PC-9 (cell line): ENCODE results near the gene CFAP97D2. TPM values are rescaled to one million over a fixed set of nuclear protein-coding genes. Genes with fewer than 3 reads are reported as not detected.
"Not testable (repeated sequence)": the region's sequence is repeated elsewhere in the genome, so short reads cannot be mapped to it uniquely, and the experiment has no call there.

Experiments
- BruUV-seq: library from RNA; stranded (reverse); fragments of 400-500 nt; replicated peaks from 2 replicates; lab custom pipeline; 2021; lab: Mats Ljungman, UMichigan
- CTCF ChIA-PET: fragments of 300-600 bp; sonication (Branson Sonifier 250); formaldehyde crosslinking; loops from one replicate; lab custom pipeline; 2022; ENCODE audit warnings: antibody characterized with exemption; lab: Charles Lee
- POLR2A ChIA-PET: fragments of 300-600 bp; sonication (Branson Sonifier 250); formaldehyde crosslinking; loops from one replicate; lab custom pipeline; 2022; ENCODE audit warnings: antibody characterized with exemption; ENCODE audit not compliant: unreplicated experiment; lab: Charles Lee
- DNase-seq, 2 experiments: peaks; one replicate each; pipeline versions ENCODE4 v3.0.0 to v3.0.0-alpha.2; 2015 to 2022; ENCODE audit warnings: mixed read lengths in 1 of 2
- H2AFZ ChIP-seq: fragments of 200-600 bp; sonication (generic); 2 replicates; pipeline ENCODE4 v1.8.1; 2017; ENCODE audit warnings: antibody characterized with exemption
- H3F3A ChIP-seq: fragments of 200-600 bp; sonication (generic); 2 replicates; pipeline ENCODE4 v1.8.1; 2017; ENCODE audit warnings: antibody characterized with exemption, mild to moderate bottlenecking, low read depth; ENCODE audit not compliant: insufficient read depth
- H3K27ac ChIP-seq: fragments of 200-600 bp; sonication (generic); 2 replicates; pipeline ENCODE4 v1.6.1; 2016; ENCODE audit warnings: mixed run types
- H3K27me3 ChIP-seq: fragments of 200-600 bp; sonication (generic); 2 replicates; pipeline ENCODE4 v1.6.1; 2016; ENCODE audit warnings: low read depth, mixed run types; ENCODE audit not compliant: insufficient read depth
- H3K36me3 ChIP-seq: fragments of 200-600 bp; sonication (generic); 2 replicates; pipeline ENCODE4 v1.6.1; 2016; ENCODE audit warnings: low read depth, mixed run types
- H3K4me1 ChIP-seq: fragments of 200-600 bp; sonication (generic); replicated peaks from 2 replicates; pipeline ENCODE4 v1.6.1; 2016; ENCODE audit warnings: mixed run types; ENCODE audit not compliant: insufficient read depth
- H3K4me2 ChIP-seq: fragments of 200-600 bp; sonication (generic); 2 replicates; pipeline ENCODE4 v1.6.1; 2017; ENCODE audit warnings: mixed run types
- H3K4me3 ChIP-seq: fragments of 200-600 bp; sonication (generic); 2 replicates; pipeline ENCODE4 v1.6.1; 2016; ENCODE audit warnings: mixed run types
- H3K79me2 ChIP-seq: fragments of 200-600 bp; sonication (generic); 2 replicates; pipeline ENCODE4 v1.6.1; 2017; ENCODE audit warnings: low read depth, mixed run types
- H3K9me2 ChIP-seq: fragments of 200-600 bp; sonication (generic); 2 replicates; pipeline ENCODE4 v1.8.1; 2017; ENCODE audit warnings: mild to moderate bottlenecking; ENCODE audit not compliant: insufficient read depth
- H3K9me3 ChIP-seq: fragments of 200-600 bp; sonication (generic); 2 replicates; pipeline ENCODE4 v1.8.1; 2016; ENCODE audit warnings: low read depth; ENCODE audit not compliant: insufficient read depth
- H4K20me1 ChIP-seq: fragments of 200-600 bp; sonication (generic); 2 replicates; pipeline ENCODE4 v1.8.1; 2017; ENCODE audit not compliant: insufficient read depth
- CTCF ChIP-seq: fragments of 200-600 bp; sonication (generic); conservative IDR thresholded peaks from 2 replicates; pipeline ENCODE4 v1.6.1; 2017; ENCODE audit warnings: mixed run types, antibody characterized with exemption, mild to moderate bottlenecking, moderate library complexity
- EZH2 ChIP-seq: fragments of 200-600 bp; sonication (generic); IDR thresholded peaks from 2 replicates; pipeline ENCODE4 v1.8.0; 2017; ENCODE audit warnings: antibody characterized with exemption, low read depth
- intact Hi-C: fragments of 100-400 bp; cut with micrococcal nuclease; formaldehyde crosslinking; loops from one replicate; pipeline ENCODE4 v1.10.0; 2022; ENCODE audit not compliant: unreplicated experiment
- total RNA-seq: library from RNA; stranded (reverse); gene quantifications from 2 replicates; pipeline ENCODE4 v1.2.3, GENCODE V29; 2021

CFAP97D2 gene
- total RNA-seq, 1 experiment from 2014 or later, result not detected

GRCh38 chr13:114261328-114261965 lies 82.4 kb downstream of the CFAP97D2 start:
- Histone ChIP-seq H3K27ac (no peak overlapping the region), H3K4me1 (no peaks in the 10 kb centered on the region), H3K27me3 (no peaks in the 10 kb centered on the region), H3K9me3 (no peaks in the 10 kb centered on the region), H3F3A (no peaks in the 10 kb centered on the region), H3K36me3 (peaks cover 81% of the 10 kb centered on the region), H3K4me2 (no peak overlapping the region), H3K4me3 (no peak overlapping the region), H3K79me2 (no peaks in the 10 kb centered on the region), H3K9me2 (no peaks in the 10 kb centered on the region), H4K20me1 (no peaks in the 10 kb centered on the region), H2AFZ (no peak overlapping the region)
- BruUV-seq, result no TSS peak
- TF ChIP-seq EZH2 (no peak), CTCF (no peak)
- ChIA-PET POLR2A (no interaction called here), CTCF (no interaction called here)
- no peak for DNase-seq
- intact Hi-C loops, result no loop called here

- ChIA-PET POLR2A (no interaction called here), CTCF (no interaction called here)
- H3K36me3 ChIP-seq, result peaks cover 79% of the 10 kb centered on the region
These were observed 84.5 kb downstream of the CFAP97D2 start for GRCh38 chr13:114263578-114263977.

GRCh38 chr13:114264313-114264712 lies 85.3 kb downstream of the CFAP97D2 start:
- POLR2A ChIA-PET, H3K27me3 ChIP-seq, H3K4me1 ChIP-seq, CTCF ChIA-PET, H3K79me2 ChIP-seq, H4K20me1 ChIP-seq, H3K27ac ChIP-seq, H3K4me2 ChIP-seq, H3K9me2 ChIP-seq, BruUV-seq, DNase-seq, H2AFZ ChIP-seq, H3F3A ChIP-seq, intact Hi-C loops, H3K4me3 ChIP-seq, H3K9me3 ChIP-seq: not testable (repeated sequence)
- H3K36me3 ChIP-seq, result peaks cover 81% of the 10 kb centered on the region

More at GRCh38 chr13:114263578-114263977, 84.5 kb downstream of the CFAP97D2 start:
- intact Hi-C loops, result no loop called here
- Histone ChIP-seq H3K4me3 (no peak overlapping the region), H3K4me2 (no peak overlapping the region), H3K9me2 (no peaks in the 10 kb centered on the region), H4K20me1 (no peaks in the 10 kb centered on the region), H3K9me3 (no peaks in the 10 kb centered on the region), H3K4me1 (no peaks in the 10 kb centered on the region), H2AFZ (no peak overlapping the region), H3K27ac (no peak overlapping the region), H3F3A (no peaks in the 10 kb centered on the region), H3K79me2 (no peaks in the 10 kb centered on the region), H3K27me3 (no peaks in the 10 kb centered on the region)
- BruUV-seq, result no TSS peak
- TF ChIP-seq CTCF (no peak), EZH2 (no peak)
- no peak for DNase-seq
